HUDEP-2 (cell line): ENCODE data around the gene SHOC2.

ENCODE experiments used
- DNase-seq, 76 experiments: peaks; one replicate each; lab custom pipeline; 2025; ENCODE audit not compliant: unreplicated experiment in 76 of 76; lab: John Stamatoyannopoulos, UW

Gene SHOC2

DNA sequence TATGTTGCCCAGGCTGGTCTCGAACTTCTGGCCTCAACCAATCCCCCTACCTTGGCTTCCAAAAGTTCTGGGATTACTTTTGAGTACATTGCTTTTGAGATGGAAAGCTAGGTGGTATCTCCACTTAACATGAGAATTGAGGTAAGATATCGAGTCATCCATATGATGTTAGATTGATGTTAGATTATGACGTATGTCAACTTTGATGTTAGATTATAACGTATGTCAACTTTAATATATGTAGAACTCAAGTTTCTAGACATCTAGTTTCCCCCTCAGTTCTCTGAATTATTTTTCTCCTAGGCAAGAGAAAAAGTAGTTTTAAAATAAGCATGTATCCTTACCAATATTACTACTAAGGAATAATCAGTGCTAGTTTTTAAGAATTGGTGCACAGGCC lies 20.0 kb downstream of the SHOC2 start:
- DNase-seq, result no peak

DNA sequence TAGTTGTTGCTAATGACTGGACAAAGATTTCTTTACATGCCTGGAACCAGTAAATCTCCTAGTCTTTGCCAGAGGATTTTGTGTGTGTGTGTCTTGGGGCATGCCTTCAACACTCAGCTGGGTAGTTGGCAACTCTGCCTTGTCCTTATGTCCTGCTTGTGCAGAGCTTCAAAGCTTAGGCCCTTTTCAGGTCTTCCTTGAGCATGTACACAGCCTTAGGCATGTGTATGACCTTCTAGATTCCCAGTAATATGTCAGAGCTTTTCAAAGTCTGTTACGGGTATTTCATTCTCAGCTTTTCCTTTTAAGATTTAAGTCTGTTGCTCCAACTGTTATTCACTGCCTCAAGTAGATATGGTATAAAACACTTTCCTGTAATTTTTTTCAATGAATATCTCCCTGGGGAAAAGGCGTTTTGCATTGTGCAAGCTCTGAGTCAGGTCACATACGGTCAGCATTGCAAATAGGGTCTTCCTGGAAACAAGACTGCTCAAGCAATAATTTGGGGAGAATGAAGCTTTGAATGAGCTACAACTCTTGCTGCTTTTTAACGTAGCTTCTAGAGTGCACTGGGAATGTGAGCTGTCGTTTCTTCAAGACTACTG lies 25.5 kb downstream of the SHOC2 start:
- no peak for DNase-seq

DNA sequence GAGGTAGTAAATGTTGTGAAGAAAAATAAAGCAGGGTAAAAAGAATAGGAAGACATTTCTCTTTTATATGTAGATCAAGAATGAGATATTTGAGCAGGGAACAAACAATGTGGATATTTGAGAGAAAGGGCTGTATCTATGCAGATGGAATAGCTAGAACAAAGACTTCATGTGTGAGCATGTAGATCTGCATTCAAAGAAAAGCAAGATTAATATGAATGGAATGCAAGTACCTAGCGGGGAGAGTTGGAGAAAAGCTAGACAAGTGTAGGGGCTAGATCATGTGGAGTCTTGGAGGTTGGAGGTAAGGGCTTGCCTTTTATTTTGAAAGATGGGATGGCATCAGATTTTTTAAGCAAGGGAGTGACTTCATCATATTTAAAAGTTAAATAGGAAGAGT lies 27.1 kb downstream of the SHOC2 start:
- no peak for DNase-seq

DNA sequence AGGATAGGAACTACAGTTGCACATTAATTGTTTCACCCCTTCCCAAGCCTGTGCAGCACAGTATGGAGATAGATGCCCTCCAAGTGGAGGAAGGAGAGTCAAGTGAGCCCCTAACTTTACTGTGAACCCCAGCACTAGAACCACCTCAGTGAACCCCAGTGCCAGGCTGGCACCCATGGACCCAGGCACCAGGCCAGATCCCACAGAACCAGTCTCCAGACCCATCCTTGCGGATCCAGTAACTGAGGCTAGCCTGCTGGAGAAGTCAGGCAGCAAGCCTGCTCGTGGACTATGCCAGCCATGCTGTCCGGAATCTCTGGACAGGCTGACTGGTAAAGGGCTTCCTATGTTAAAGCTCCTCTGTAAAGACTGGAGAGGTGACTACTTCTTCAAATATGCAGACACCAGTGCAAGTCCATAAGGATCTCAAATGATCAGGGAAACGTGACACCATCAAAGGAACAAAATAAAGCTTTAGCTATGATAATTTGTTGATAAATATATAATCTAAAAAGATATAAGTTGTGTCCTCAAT lies 27.7 kb downstream of the SHOC2 start:
- no peak for DNase-seq

DNA sequence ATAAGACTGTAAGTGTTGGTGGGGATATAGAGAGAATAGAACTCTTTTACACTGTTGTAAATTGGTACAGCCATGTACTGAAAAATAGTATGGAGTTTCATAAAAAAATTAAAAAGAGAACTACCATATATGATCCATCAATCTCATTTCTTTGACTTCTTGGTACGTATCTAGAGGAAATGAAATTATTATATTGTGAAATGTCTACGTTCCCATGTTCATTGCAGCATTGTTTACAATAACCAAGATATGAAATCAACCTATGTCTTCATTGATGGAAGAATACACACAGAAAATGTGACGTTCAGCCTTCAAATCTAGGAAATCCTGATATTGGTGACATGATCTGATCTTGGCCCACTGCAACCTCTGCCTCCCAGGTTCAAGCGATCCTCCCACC lies 32.0 kb downstream of the SHOC2 start:
- DNase-seq, result no peak

DNA sequence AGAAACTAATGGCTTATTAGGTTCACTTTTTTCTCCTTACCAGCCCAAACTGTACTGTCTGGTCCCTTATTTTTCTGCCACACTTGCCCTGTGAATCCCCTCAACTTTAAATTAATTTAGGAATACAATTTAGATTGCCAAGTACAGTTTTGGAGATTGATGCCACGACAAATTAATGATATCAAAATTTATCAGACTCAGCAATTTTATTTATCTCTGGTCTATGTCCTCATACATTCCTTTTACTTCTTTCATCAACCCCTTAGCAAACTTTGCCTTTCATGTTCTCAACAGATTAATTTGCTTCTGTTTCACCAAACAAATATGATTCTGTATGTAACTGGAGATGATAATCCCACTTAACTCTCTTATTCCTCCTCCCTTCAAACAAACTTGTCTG lies 38.2 kb downstream of the SHOC2 start:
- DNase-seq, result no peak

DNA sequence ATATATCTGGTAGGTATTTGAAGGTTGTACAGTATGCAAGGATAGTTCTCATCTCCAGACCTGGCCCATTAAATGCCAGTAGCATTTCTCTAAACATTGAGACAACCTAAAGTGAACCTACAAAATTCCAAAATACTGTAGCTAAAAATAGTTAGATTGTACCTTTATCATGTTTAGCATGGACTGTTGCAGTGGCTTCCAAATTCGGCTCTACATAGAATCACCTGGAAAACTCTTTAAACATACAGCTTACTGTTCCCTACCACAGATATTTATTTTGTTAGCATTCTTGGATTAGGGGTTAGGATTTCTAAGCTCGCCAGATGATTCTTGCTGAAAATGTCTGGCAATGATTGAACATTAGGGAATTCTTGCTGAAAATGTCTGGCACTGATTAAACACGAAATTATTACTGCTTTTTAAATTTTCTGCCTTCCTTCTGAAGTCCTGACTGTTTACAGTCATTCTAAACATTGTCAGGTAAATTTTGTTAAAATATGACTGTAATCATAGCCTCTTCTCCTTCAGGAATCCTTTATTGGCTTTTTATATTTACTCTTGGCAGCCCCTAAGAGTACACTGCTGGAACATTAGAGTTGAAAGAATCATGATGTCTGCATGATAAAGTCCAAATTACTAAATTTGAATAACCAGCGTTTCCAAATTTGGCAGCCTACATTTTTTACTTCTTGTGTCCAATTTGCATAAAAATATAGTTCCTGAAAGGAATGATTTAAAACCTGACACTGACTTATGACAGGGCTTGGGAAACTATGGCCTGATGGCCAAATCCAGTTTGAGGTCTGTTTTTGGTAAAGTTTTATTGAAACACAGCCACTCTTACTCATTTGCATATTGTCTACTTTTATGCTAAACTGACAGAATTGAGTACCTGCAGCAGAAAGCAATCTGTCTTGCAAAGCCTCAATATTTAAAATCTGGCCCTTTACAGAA lies 40.3 kb downstream of the SHOC2 start:
- no peak for DNase-seq

DNA sequence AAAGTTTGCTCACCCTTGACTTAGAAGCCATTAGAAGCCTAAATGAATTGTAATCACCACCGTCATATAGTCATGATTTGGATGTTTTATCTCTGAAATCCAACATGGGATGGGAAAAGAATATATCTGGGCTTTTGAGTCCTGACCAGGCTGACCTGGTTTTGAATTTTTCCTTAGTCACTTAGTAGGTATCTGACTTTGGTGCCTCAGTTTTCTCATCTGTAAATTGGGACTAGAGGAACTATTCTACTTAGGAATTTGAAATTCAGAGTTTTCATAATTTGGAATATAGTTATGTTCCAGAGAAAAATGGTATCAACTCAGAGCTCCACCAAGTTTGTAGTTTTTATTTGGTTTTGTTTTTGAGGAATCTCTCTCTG lies 40.9 kb downstream of the SHOC2 start:
- no peak for DNase-seq

DNA sequence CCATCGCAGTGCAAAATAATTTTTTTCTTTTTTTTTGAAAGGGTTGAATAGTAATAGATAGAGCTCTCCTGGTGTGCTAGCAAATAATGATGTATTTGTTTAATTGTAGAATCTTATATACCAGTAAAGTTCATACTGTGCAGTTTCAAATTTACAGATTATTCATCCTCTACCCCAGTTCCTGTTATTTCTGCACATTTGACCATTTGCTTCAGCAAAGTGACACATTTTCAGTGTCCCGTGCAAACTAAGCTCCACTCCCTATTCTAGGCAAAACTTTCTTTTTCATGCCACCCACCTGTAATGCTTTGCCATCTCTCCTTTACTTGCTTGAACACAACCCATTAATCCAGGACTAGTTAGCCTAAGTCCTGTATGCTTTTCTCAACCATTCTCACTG lies 43.0 kb downstream of the SHOC2 start:
- DNase-seq, result no peak

DNA sequence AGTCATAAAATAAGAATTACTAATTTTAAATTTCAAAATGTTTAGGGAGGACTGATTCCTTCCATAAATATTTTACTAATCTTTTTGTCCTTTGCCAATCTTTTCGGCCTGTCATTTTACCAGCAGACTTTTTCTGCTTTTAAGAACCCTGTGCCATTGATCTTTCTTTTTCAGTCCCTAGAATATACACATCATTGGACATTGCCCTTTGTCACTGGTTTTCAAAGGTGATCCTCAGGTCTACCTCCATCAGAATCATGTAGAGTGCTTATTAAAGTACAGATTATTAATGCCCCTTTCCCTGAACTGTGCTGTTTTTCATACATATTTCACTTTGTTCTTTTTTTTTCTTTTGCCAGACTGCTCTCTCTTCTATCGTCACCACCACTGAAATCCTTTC lies 43.8 kb downstream of the SHOC2 start:
- no peak for DNase-seq

DNA sequence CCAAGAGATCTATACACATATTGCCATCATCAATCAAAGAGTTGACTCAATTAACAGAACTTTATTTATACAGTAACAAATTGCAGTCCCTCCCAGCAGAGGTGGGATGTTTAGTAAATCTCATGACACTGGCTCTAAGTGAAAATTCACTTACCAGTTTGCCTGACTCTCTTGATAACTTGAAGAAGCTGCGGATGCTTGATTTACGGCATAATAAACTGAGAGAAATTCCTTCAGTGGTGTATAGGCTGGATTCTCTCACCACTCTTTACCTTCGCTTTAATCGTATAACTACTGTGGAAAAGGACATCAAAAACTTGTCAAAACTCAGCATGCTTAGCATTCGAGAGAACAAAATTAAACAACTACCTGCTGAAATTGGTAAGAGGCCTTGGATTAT lies 45.3 kb downstream of the SHOC2 start:
- DNase-seq, result no peak

DNA sequence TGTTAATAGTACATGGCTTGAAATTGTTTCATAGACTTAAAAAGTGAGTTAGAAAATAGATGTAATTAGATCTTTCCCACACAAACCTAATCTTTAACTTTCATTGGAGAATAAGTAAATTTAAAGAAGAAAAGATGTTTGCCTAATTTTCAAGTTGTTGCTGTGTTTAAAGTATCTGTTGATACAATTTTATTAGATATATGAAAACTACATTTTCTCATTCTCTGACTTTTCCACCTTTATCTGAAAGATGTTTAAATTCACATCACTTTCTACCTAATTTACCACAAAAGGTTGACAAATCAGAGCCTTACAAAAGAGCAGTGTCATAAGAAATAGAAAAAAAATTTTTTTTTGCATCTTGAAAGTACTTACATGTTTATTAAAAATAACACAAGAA lies 45.8 kb downstream of the SHOC2 start:
- DNase-seq, result no peak

DNA sequence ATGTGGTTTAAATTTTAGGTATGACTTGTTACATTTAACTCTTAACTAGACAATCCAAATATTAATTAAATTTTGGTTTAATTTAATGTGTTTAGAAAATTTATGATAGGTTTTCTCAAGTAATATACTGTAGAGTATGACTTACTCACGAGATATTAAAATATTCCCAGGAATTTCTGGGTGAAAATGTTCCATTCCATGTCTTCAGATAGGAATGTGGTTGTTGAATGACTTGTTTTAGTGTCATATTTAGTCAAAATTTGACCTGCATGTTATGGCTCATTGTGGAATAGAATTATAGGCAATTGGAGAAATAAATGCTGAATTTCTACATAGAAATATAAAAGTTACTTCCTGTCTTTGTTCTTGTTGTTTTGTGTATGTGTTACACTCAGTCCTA lies 46.7 kb downstream of the SHOC2 start:
- no peak for DNase-seq

DNA sequence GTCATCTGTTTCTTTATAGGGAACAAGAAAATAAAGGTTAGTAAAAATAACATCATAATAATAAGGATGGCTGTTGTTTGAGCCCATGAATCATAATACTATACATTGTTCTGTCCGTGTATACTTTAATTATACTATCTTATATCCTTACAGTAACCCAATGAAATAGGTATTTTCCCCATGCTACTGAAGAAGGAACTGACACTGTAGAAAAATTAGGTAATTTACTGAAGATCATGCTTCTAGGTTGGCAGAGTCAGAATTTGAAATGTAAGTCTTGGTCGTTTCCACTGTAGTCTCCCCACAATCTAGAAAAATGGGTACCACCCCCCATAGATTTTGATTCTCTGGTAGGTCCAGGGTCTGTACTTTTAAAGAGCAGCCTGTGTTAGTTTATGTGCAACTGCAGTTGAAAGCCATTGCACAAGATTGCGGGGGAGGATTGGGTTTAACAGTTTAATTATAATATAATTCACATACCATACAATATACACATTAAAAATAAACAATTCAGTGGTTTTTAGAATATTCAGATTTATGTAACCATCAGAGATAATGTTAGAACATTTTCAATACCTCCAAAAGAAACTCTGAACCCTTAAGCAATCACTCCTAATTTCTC lies 47.7 kb downstream of the SHOC2 start:
- no peak for DNase-seq

DNA sequence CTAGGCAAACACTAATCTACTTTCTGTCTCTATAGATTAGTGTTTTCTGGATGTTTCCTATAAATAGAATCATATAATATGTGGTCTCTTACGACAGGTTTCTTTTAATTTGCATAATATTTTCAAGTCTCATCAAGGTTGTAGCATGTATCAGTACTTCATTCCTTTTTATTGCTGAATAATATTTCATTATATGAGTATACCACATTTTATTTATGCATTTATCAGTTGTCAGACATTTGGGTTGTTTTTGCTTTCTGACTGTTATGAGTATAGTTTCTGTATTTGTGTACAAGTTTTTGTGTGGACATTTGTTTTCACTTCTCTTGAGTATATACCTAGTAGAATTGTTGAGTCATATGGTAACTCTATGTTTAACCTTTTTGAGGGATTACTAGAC lies 48.2 kb downstream of the SHOC2 start:
- no peak for DNase-seq

DNA sequence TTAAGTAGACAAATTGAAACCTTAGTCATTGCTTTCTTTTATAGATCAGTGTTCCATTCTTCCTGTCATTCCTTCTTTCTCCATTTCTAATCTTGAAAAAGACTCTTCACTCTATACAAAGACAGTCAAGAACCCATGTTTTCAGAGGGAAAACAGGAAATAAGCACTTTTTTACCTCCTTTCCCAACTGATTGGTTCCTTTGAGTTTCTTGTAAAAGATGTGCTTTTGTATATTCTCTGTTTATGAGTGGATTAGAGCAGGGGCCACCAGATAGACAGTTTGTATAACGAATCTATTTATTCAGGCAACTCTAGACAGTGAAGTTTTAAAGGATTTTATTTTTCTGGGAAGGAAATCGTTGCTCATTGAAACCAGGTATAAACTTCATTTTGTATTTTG lies 49.8 kb downstream of the SHOC2 start:
- DNase-seq, result no peak

DNA sequence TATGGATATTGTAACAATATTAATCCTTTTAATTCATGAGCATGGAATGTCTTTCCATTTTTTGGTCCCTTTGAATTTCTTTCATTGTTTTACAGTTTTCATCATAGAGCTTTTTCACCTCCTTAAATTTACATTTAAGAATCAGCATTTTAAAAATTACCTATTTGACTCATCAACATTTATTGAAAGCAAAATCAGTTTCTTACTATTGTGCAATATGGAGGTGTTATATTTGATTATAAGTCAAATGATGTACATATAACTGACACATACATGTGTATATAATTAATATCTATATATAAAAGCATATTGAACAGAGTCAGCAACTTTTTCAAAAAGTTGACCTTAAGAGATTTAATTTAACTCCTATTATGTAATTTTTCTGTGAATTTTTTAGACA lies 52.2 kb downstream of the SHOC2 start:
- no peak for DNase-seq

DNA sequence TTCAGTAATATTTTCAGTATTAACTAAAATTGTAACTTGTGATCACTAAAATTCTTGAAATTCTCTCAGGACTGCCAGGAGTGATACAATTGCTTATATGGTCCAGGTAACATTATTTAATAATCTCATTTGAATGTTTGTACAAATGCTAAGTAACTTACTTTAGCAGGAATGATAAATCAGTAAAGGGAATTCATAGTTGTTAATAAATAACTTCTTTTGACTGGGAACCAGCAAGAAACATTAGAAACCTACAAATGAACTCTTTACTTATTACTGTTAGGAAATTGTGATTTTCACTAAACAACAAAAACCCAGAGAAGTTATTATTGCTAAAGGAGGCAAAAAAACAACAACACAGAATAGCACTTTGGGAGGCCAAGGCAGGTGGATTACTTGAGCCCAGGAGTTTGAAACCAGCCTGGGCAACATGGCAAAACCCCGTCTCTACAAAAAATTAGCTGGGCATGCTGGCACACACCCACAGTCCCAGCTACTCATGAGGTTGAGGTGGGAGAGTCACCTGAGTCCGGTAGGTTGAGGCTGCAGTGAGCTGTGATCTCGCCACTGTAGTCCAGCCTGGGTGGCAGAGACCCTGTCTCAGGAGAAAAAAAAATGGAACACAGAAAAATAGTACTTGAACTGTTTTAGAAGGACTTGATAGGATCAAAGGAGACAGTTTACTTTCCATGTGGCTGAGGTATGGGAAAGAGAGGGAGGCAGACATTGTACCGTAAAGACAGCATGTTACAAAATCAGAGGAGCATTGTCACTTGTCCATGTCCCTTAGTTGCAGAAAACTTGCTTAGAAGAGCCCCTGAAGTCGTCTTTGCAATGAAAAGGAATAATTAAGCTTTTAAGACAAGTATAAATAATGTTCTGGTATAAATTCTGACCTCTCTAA lies 53.1 kb downstream of the SHOC2 start:
- no peak for DNase-seq

DNA sequence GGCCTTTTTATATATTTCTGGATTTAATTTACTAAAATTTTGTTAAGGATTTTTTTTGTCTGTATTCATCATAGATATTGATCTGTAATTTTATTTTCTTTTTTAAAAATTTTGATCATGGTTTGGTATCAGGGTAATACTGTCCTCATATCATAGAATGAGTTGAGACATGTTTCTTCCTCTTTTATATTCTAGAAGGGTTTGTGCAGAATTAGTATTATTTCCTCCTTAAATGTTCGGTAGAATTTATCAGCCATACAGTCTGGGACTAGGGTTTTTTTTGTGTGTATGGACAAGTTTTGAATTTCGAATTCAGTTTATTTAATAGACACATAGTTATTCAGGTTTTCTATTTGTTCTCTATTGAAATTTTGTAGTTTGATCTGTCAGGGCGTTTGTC lies 54.0 kb downstream of the SHOC2 start:
- DNase-seq, result no peak

DNA sequence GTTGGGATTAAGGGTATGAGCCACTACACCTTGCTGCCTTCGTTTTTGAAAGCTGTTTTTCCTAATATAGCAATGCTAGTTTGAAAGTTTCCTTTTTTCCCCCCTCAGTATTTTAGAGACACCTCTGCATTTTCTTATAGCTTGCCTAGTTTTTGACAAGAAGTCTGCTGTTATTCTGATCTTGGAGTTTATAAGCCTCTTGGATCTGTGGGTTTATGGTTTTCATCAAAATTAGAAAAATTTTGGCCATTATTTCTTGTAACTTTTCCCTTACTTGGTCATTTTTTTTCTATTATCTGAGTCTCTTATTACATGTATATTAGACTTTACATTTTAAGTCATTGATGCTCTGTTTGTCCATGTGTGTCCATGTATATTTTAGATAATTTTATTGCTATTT lies 57.2 kb downstream of the SHOC2 start:
- no peak for DNase-seq

DNA sequence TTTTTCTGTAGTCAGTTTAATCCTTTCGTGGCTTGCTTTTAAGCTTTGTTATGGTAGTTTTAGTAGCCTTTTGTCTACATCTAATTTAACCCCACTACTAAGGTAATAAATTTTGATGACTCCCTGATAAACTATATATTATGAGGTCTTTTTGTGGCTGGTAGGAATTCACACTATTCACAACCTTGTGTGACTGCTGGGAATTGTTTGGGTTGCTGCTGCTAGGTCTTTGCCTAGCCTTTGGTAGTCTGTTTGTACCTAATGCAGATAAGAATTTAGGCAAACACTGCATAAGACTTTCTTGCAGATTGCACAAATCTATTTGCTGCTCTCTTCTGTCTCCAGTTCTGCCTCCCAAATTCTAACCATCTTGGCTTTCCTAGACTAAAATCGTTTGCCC lies 58.3 kb downstream of the SHOC2 start:
- peak in 2 of 76 experiments; percentile 19 to 26 for DNase-seq
